Stimulated activated naive B cell treated with anti-CD40 and anti-IgM and Interleukin-4, amounts not matched to agents 10 μg/mL and 1 μg/mL and 100 μg/mL, for 72 hours (primary cell): Measurements from ENCODE around the gene P4HA3.
A peak's percentile ranks its signal among the peaks of the same experiment; 100 is the strongest.
"Not testable (repeated sequence)": the region's sequence is repeated elsewhere in the genome, so short reads cannot be mapped to it uniquely, and the experiment has no call there.

Experiments used
- ATAC-seq, 2 donors: fragments of 150-1000 bp; cut with Tn5 transposase; replicated peaks; 2 replicates each; pipeline ENCODE4 v1.10.0; 2021; ENCODE audit warnings: moderate library complexity in 1 of 2
- DNase-seq: peaks from one replicate; pipeline ENCODE4 v3.0.0; 2021
- H3K27ac Mint-ChIP-seq: one replicate; pipeline ENCODE4 v1.8.0; 2022; ENCODE audit warnings: mild to moderate bottlenecking, mixed read lengths
- H3K27me3 Mint-ChIP-seq, 2 donors: one replicate each; pipeline ENCODE4 v1.8.0; 2022; ENCODE audit warnings: mixed read lengths in 2 of 2
- H3K36me3 Mint-ChIP-seq, 2 donors: one replicate each; pipeline ENCODE4 v1.8.0; 2022; ENCODE audit warnings: mixed read lengths in 2 of 2, mild to moderate bottlenecking in 1 of 2
- H3K4me1 Mint-ChIP-seq, 2 donors: one replicate each; pipeline ENCODE4 v1.8.0; 2022; ENCODE audit warnings: mixed read lengths in 2 of 2, mild to moderate bottlenecking in 1 of 2
- H3K4me3 Mint-ChIP-seq, 2 donors: one replicate each; pipeline ENCODE4 v1.8.0; 2022; ENCODE audit warnings: mild to moderate bottlenecking in 2 of 2, mixed read lengths in 2 of 2, moderate library complexity in 1 of 2
- H3K9me3 Mint-ChIP-seq, 2 donors: one replicate each; pipeline ENCODE4 v1.8.0; 2022; ENCODE audit warnings: mixed read lengths in 2 of 2, mild to moderate bottlenecking in 1 of 2

P4HA3 gene

DNA sequence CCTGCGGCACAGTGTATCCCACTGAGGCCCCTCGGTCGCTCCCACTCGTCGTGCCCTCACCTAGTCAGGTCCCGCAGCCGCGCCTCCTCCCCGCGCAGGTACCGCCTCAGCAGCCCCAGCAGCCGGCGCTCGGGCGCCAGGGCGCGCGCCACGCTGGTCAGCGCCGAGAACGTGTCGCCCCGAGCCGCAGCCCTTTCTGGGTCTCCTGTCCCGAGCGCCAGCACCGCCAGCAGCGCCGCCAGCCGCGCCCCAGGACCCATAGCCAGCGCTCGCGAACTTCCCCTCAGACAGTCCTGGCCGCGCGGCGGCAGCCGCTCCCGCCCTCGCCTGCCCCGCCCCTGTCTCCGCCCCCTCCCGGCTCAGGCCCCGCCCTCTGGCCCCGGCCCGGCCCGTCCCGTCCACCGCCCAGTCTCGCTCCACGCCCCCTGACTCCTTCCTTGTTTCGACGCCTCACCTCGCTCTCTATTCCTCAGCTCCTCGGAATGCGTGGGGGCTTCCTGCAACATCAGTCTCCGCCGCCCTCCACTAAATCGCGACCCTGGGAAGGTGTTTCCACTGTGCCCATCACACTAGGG, at the start of gene P4HA3:
Gene P4HA3 (minus strand): TSS at position 289 of the 575 bp plus-strand sequence. CDS start 29 bp downstream, at position 260.
- Mint-ChIP-seq H3K4me1 (peaks cover 7 to 15% of the 10 kb centered on the region in 2 donors), H3K4me3 (peak within 1 kb of the TSS; percentile 68 to 80), H3K36me3 (peaks cover 0 to 4% of the 10 kb centered on the region in 2 donors), H3K9me3 (peaks cover 3 to 8% of the 10 kb centered on the region in 2 donors), H3K27me3 (peaks cover 24 to 35% of the 10 kb centered on the region in 2 donors), H3K27ac (peak within 1 kb of the TSS; percentile 82)
- DNase-seq = peak; percentile 43
- ATAC-seq = peak; percentile 97 to 98

DNA sequence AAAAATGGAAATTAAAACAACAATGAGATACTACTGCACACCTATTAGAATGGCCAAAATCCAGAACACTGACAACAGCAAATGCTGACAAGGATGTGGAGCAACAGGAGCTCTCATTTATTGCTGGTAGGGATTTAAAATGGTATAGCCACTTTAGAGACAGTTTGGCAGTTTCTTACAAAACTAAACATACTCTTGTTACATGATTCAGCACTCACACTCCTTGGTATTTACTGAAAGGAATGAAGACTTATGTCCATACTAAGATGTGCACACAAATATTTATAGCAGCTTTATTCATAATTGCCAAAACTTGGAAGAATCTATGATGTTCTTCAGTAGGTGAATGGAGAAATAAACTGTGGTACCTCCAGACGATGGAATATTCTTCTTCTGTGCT, 46.0 kb upstream of the P4HA3 start:
- peaks cover 31 to 42% of the 10 kb centered on the region in 2 donors for H3K36me3 Mint-ChIP-seq
- no peak for DNase-seq
- no peaks in the 10 kb centered on the region for H3K4me1 Mint-ChIP-seq
- H3K4me3 Mint-ChIP-seq = no peak overlapping the region
- ATAC-seq = no peak
- H3K27me3 Mint-ChIP-seq = no peaks in the 10 kb centered on the region
- H3K9me3 Mint-ChIP-seq = peaks cover 0 to 5% of the 10 kb centered on the region in 2 donors
- H3K27ac Mint-ChIP-seq = no peak overlapping the region

DNA sequence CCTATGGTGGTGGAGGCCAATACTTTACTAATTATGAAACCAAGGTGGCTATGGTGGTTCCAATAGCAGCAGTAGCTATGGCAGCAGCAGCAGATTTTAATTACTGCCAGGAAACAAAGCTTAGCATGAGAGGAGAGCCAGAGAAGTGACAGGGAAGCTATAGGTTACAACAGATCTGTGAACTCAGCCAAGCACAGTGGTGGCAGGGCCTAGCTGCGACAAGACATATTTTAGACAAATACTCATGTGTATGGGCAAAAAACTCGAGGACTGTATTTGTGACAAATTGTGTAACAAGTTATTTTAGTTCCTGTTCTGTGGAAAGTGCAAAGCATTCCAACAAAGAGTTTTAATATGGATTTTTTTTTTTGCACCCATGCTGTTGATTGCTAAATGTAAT, 44.2 kb upstream of the P4HA3 start:
- H3K27me3 Mint-ChIP-seq = no peaks in the 10 kb centered on the region
- H3K27ac Mint-ChIP-seq = no peak overlapping the region
- peaks cover 0 to 4% of the 10 kb centered on the region in 2 donors for H3K9me3 Mint-ChIP-seq
- H3K36me3 Mint-ChIP-seq = peaks cover 13 to 30% of the 10 kb centered on the region in 2 donors
- H3K4me1 Mint-ChIP-seq = no peaks in the 10 kb centered on the region
- no peak for ATAC-seq
- no peak overlapping the region for H3K4me3 Mint-ChIP-seq
- DNase-seq = no peak

DNA sequence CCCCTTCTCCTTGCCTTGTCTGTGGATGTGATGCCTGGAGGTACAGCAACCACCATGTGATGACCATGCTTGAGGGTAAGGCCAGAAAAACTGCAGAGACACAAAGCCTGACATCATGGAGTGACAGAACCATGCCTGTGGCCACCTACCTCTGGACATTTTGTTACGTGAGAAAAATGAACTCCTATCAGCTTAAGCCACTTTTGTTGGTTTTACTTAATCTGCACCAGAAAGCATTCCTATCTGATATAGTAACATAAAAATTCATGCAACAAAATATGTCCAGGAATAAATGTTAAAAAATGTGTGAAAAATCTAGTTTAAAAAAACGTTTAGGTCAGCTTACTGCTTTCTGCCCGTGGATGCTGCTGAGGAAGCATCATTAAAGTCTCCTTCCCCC, 42.6 kb upstream of the P4HA3 start:
- DNase-seq = no peak
- H3K27ac Mint-ChIP-seq = no peak overlapping the region
- peaks cover 8 to 20% of the 10 kb centered on the region in 2 donors for H3K36me3 Mint-ChIP-seq
- no peaks in the 10 kb centered on the region for H3K4me1 Mint-ChIP-seq
- no peaks in the 10 kb centered on the region for H3K27me3 Mint-ChIP-seq
- no peak for ATAC-seq
- H3K4me3 Mint-ChIP-seq = no peak overlapping the region
- H3K9me3 Mint-ChIP-seq = peaks cover 0 to 2% of the 10 kb centered on the region in 2 donors

DNA sequence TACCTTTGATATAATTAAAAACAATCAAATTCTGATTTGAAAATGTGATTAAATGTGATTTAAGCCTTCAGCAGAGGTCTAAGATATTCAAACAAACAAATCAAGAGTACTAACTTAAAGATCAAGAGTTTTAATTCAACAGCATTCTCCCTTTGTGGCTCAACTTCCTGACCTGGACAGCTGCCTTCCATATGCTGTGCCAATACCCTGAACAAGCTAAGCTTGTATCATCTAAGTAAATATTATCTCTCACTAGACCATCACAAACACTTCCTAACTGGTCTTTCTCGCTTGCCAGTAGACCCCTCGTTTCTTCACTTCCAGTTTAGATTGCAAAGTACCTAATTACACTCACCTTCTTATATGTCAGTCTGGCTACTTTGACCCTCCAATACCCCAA, 35.9 kb upstream of the P4HA3 start:
- no peaks in the 10 kb centered on the region for H3K4me1 Mint-ChIP-seq
- ATAC-seq = no peak
- H3K4me3 Mint-ChIP-seq = no peak overlapping the region
- no peak overlapping the region for H3K27ac Mint-ChIP-seq
- no peak for DNase-seq
- H3K36me3 Mint-ChIP-seq = peaks cover 9 to 20% of the 10 kb centered on the region in 2 donors
- no peaks in the 10 kb centered on the region for H3K27me3 Mint-ChIP-seq
- H3K9me3 Mint-ChIP-seq = no peaks in the 10 kb centered on the region

DNA sequence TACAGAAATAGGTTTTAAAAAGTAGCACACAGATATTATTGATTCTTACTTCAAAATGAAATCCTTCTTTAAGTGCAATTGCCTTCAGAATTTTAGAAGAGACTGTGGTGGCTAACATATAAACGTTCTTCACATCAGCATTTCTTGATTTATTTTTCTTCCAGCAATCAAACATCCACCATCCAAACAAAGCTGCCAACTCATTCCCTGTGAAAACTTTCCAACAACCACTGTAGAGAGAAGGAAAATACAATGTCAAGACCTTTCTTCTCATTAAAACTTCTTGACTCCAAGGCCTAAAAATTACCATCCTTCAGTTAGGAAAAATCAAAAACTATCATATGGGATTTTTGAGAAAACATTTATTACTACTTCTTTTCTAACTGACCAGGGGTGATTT, 34.0 kb upstream of the P4HA3 start:
- no peaks in the 10 kb centered on the region for H3K27me3 Mint-ChIP-seq
- ATAC-seq = no peak
- no peak overlapping the region for H3K4me3 Mint-ChIP-seq
- H3K4me1 Mint-ChIP-seq = no peaks in the 10 kb centered on the region
- H3K9me3 Mint-ChIP-seq = no peaks in the 10 kb centered on the region
- H3K36me3 Mint-ChIP-seq = peaks cover 9 to 20% of the 10 kb centered on the region in 2 donors
- no peak overlapping the region for H3K27ac Mint-ChIP-seq
- DNase-seq = no peak

DNA sequence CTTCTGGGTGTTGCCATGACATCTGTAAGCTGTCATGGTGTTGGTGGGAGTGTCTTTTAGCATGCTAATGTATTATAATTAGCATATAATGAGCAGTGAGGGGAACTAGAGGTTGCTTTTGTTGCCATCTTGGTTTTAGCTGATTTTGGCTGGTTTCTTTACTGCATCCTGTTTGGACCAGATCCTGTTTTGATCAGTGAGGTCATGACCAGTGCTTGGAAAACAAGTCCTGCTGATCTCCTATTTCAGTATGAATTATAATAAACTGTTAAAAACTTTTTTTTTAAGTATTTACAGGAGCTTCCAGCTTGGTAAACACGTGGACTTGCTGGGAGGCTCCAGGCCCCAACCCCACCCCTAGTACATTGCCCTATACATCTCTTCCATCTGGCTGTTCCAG, 30.5 kb upstream of the P4HA3 start:
- ATAC-seq = no peak
- no peaks in the 10 kb centered on the region for H3K9me3 Mint-ChIP-seq
- no peaks in the 10 kb centered on the region for H3K4me1 Mint-ChIP-seq
- H3K27ac Mint-ChIP-seq = no peak overlapping the region
- no peaks in the 10 kb centered on the region for H3K27me3 Mint-ChIP-seq
- no peak for DNase-seq
- H3K36me3 Mint-ChIP-seq = peaks cover 9 to 26% of the 10 kb centered on the region in 2 donors
- no peak overlapping the region for H3K4me3 Mint-ChIP-seq

DNA sequence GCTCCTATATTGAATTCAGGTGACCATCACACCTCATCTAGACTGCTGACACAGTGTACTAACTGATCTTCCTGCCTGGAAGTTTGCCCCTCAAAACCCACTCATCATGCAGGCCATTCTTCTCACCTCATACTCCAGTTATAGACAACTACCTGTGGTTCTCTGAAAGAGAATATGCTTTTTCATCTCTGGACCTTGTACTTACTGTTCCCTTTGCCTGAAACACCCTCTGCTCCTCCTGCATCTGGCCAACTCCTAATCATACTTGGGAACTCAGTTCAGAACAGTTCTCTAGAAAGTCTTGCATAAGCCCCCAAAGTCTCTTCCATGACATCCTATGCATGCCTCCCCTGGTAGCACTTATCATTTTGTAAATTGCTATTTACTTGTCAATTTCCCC, 28.2 kb upstream of the P4HA3 start:
- H3K27ac Mint-ChIP-seq = no peak overlapping the region
- no peaks in the 10 kb centered on the region for H3K4me1 Mint-ChIP-seq
- H3K9me3 Mint-ChIP-seq = no peaks in the 10 kb centered on the region
- DNase-seq (no peak), ATAC-seq (no peak)
- no peak overlapping the region for H3K4me3 Mint-ChIP-seq
- H3K36me3 Mint-ChIP-seq = peaks cover 5 to 16% of the 10 kb centered on the region in 2 donors
- H3K27me3 Mint-ChIP-seq = no peaks in the 10 kb centered on the region

DNA sequence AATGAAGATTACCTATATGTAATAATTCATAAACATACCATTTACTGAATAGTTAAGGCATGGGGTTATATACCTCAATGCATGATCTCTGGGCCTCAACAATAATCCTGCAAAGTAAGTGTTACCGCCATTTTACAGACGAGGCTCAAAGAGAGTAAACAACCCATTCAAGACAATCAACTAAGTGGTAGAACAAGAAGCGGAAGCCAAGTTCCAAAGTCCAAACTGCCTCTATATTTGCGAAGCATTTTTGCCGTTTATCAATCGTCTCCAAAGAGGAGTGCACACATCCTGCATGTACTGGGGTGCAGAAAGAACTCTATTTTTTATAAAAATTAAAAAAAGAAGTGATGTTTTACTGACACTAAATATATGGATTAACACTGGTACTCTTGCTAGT, 27.5 kb upstream of the P4HA3 start:
- H3K27me3 Mint-ChIP-seq = no peaks in the 10 kb centered on the region
- no peak for ATAC-seq
- no peak for DNase-seq
- H3K4me3 Mint-ChIP-seq = no peak overlapping the region
- H3K4me1 Mint-ChIP-seq = no peaks in the 10 kb centered on the region
- H3K27ac Mint-ChIP-seq = no peak overlapping the region
- H3K36me3 Mint-ChIP-seq = peaks cover 2 to 14% of the 10 kb centered on the region in 2 donors
- no peaks in the 10 kb centered on the region for H3K9me3 Mint-ChIP-seq

DNA sequence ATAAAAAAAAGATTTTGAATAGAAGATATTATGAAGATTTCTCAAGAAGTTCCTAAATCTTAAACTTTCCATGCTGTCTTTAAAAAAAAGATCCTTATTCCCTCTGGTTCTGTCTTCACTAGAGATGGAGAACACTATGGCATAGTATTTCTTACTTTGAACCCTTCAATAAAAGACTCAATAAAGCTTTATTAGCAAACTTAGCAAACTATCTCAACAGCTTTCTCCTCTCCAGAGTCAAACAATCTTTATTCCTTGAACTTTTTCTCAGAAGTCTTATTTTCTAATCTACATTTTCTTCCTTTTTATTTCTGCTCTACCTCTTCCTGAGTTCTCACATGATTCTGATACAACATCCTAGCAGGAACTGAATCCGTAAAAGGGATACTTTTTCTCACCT, 21.8 kb upstream of the P4HA3 start:
- Mint-ChIP-seq H3K27ac (no peak overlapping the region), H3K4me1 (no peaks in the 10 kb centered on the region), H3K4me3 (no peak overlapping the region), H3K36me3 (peaks cover under 1 to 4% of the 10 kb centered on the region in 2 donors), H3K27me3 (no peaks in the 10 kb centered on the region), H3K9me3 (peaks cover under 1% of the 10 kb centered on the region in 2 donors)
- DNase-seq = no peak
- no peak for ATAC-seq

DNA sequence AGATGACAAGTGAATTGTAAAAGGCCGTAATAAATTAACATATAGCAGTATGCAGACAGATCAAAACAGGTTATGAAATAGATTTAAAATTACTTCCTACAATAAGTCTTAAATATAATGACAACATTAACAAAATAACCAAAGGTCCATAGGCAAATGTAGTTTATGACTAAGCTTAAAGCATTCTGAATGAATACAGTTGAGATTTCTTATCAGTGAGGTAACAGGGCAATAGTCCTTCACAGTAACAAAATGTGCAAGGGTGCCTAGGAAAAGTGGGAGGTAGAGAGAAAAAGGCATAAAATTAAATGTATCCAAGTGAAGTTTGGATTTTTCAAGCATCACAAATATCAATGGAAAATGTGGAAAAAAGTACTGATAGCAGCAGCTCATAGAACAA, 20.9 kb upstream of the P4HA3 start:
- H3K9me3 Mint-ChIP-seq = peaks cover 4% of the 10 kb centered on the region in 2 donors
- DNase-seq = no peak
- peaks cover 4 to 6% of the 10 kb centered on the region in 2 donors for H3K36me3 Mint-ChIP-seq
- H3K4me1 Mint-ChIP-seq = no peaks in the 10 kb centered on the region
- ATAC-seq = no peak
- H3K27me3 Mint-ChIP-seq = no peaks in the 10 kb centered on the region
- H3K4me3 Mint-ChIP-seq = no peak overlapping the region
- no peak overlapping the region for H3K27ac Mint-ChIP-seq

DNA sequence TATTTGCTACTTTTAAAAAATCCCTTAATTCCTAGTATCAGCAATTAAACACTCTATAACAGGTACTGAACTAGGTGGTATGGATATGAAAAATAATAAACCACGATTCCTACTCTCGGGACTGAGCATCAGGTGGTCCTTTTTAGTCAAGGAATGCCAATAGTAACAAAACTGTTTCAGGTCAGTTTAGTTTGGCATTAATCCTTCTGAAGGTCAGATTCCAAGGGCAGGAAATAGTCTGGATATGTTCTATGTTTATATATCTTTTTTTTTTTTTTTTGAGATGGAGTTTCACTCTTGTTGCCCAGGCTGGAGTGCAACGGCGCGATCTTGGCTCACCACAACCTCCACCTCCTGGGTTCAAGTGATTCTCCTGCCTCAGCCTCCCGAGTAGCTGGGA, 19.6 kb upstream of the P4HA3 start:
- not testable (repeated sequence) for ATAC-seq, H3K27ac Mint-ChIP-seq, H3K9me3 Mint-ChIP-seq, H3K4me1 Mint-ChIP-seq, H3K36me3 Mint-ChIP-seq, H3K27me3 Mint-ChIP-seq, H3K4me3 Mint-ChIP-seq, DNase-seq

DNA sequence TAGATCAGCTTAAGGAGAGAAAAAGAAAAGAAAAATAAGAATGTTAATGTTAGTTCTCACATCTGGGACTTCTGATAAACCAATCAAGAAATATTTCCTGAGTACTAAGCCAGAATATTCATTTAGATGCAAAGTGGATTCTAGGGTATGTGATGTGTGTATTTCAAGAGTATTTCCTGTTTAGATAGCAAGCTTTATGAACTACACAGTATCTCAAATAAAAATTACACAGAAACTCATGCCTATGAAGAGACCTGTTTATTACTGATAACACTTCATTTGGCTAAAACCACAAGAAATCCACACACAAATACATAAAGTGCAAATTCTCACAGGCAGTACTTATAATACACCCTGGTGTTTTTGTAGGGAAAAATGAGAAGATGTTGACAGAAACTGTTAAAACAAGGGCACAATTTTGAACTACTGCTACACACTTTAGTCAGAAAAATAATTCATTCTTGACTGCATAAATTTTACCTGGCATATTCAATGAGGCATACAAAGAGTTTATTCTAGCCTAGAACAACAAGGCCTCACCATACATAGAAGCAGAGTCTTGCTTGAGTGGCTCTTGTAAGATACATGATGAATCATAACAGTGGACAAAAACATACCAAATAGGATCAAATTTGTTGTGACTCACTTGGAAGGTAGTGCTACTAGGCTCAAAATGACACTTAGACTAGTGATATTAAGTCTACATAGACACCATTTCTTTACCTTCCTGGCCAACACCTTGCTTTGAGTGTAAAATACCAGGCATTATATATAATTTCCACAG, 18.8 kb upstream of the P4HA3 start:
- H3K4me3 Mint-ChIP-seq = no peak overlapping the region
- H3K4me1 Mint-ChIP-seq = no peaks in the 10 kb centered on the region
- H3K36me3 Mint-ChIP-seq = peaks cover 5 to 7% of the 10 kb centered on the region in 2 donors
- DNase-seq (no peak), ATAC-seq (peak in 1 of 2 donors; percentile 61)
- H3K27ac Mint-ChIP-seq = no peak overlapping the region
- peaks cover 4% of the 10 kb centered on the region in 2 donors for H3K9me3 Mint-ChIP-seq
- peaks cover 4 to 5% of the 10 kb centered on the region in 2 donors for H3K27me3 Mint-ChIP-seq

DNA sequence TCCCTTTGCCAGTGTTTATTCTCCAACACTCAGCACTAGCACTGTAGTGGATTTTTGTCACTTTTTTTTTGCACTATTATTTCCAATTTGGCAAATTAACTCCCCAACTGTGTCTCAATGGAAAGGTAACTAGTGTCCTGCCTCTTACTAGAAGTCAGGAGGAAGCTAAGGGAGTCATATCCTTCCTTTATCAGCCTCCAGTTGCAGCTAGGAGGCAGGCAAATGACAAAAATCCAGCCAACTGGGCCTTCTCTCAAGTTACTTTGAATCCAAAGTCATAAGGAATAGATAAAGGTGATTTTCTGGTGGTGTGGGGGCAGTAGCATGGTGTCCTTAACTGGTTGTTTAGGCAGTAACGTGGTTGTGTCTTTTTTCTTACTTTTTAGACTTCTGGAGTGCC, 15.6 kb upstream of the P4HA3 start:
- H3K9me3 Mint-ChIP-seq = peaks cover 4% of the 10 kb centered on the region in 2 donors
- DNase-seq (no peak), ATAC-seq (no peak)
- no peak overlapping the region for H3K27ac Mint-ChIP-seq
- H3K4me1 Mint-ChIP-seq = no peaks in the 10 kb centered on the region
- peaks cover 4 to 5% of the 10 kb centered on the region in 2 donors for H3K27me3 Mint-ChIP-seq
- peaks cover 5 to 7% of the 10 kb centered on the region in 2 donors for H3K36me3 Mint-ChIP-seq
- no peak overlapping the region for H3K4me3 Mint-ChIP-seq

DNA sequence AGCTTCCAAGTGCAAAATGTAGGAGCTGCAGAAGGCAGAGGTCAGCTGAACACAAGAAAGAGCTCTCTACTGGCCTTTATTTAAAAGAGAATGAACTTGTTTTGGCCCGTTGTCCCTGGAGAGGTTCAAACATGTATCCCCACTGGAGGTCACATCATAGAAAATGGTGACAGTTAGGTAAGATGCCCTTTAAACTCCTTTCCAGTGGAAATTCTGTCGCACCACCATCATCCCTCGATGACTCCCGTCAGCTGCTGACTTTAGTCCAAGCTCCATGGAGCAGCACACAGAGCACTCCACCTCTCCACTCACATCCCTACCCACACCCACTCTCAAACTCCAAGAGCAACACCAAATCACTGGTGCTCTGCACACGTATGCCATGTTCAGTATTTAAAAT, 15.2 kb upstream of the P4HA3 start:
- peaks cover 0 to 3% of the 10 kb centered on the region in 2 donors for H3K4me1 Mint-ChIP-seq
- no peak overlapping the region for H3K27ac Mint-ChIP-seq
- no peak for DNase-seq
- peaks cover 5 to 7% of the 10 kb centered on the region in 2 donors for H3K36me3 Mint-ChIP-seq
- no peak for ATAC-seq
- no peak overlapping the region for H3K4me3 Mint-ChIP-seq
- peaks cover 4% of the 10 kb centered on the region in 2 donors for H3K9me3 Mint-ChIP-seq
- H3K27me3 Mint-ChIP-seq = peaks cover 4 to 5% of the 10 kb centered on the region in 2 donors
